ENCODE results near the gene ADRA2B.
"Not testable (repeated sequence)": the region's sequence is repeated elsewhere in the genome, so short reads cannot be mapped to it uniquely, and the experiment has no call there.

Gene ADRA2B

GRCh38 chr2:96143848-96144480 is 27.6 kb upstream of the ADRA2B start:
- DNase-seq (ENCODE audit: insufficient read length, low spot score): no peak
- FAIRE-seq: no peak
- TF ChIP-seq, protein P1, sequence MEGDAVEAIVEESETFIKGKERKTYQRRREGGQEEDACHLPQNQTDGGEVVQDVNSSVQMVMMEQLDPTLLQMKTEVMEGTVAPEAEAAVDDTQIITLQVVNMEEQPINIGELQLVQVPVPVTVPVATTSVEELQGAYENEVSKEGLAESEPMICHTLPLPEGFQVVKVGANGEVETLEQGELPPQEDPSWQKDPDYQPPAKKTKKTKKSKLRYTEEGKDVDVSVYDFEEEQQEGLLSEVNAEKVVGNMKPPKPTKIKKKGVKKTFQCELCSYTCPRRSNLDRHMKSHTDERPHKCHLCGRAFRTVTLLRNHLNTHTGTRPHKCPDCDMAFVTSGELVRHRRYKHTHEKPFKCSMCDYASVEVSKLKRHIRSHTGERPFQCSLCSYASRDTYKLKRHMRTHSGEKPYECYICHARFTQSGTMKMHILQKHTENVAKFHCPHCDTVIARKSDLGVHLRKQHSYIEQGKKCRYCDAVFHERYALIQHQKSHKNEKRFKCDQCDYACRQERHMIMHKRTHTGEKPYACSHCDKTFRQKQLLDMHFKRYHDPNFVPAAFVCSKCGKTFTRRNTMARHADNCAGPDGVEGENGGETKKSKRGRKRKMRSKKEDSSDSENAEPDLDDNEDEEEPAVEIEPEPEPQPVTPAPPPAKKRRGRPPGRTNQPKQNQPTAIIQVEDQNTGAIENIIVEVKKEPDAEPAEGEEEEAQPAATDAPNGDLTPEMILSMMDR (IDR thresholded peaks at IDR 0.05; ENCODE audit: insufficient read depth, missing control alignments): no peak

- DNase-seq (ENCODE audit: insufficient read length, low spot score) (no peak), FAIRE-seq (no peak)
- TF ChIP-seq, protein P1 (IDR thresholded peaks at IDR 0.05; ENCODE audit: insufficient read depth, missing control alignments): no peak
These were observed 27.0 kb upstream of the ADRA2B start for GRCh38 chr2:96143231-96143847.

- DNase-seq (ENCODE audit: insufficient read length, low spot score): no peak
- TF ChIP-seq, protein P1 (IDR thresholded peaks at IDR 0.05; ENCODE audit: insufficient read depth, missing control alignments): no peak
- no peak for FAIRE-seq
These were observed 26.1 kb upstream of the ADRA2B start for GRCh38 chr2:96142217-96143113.

DNA sequence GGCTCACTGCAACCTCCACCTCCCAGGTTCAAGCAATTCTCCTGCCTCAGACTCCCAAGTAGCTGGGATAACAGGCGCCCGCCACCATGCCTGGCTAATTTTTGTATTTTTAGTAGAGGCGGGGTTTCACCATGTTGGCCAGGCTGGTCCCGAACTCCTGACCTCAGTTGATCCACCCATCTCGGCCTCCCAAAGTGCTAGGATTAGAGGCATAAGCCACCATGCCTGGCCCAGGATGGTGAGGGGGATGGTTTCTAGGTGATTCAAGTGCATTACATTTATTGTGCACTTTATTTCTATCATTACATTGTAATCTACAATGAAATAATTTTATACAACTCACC is 25.2 kb upstream of the ADRA2B start:
- DNase-seq (ENCODE audit: insufficient read length, low spot score); FAIRE-seq: not testable (repeated sequence)

GRCh38 chr2:96140941-96141623 is 24.7 kb upstream of the ADRA2B start:
- no peak for FAIRE-seq
- no peak for DNase-seq (ENCODE audit: insufficient read length, low spot score)
- TF ChIP-seq, protein P1 (IDR thresholded peaks at IDR 0.05; ENCODE audit: insufficient read depth, missing control alignments): no peak

DNA sequence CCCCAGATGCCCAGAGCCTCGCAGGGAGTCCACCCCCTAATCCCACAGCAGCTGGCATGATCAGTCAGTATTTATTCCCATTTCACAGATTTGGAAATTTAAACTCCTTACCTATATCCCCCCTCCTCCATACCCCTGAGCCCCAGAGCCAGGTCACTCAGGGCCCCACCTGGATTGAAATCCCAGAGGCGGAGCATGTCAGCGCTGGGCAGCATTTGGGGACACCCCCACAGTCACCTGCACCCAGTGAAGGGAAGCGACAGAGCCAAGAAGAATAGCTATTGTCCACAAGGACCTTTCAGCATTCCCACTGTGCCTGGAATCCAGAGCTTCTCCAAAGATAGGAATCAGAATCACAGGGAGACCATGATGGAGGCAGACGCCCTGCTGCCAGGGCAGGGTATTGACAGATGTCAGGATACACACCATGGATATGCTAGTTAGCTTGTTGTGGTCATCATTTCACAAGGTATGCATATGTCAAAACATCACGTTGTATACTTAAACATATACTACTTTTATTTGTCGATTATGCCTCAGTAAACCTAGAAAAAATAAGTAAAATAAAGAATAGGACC is 22.9 kb upstream of the ADRA2B start:
- no peak for FAIRE-seq

More for the DNA sequence above, 22.9 kb upstream of the ADRA2B start:
- no peak for DNase-seq (ENCODE audit: insufficient read length, low spot score)
- TF ChIP-seq, protein P1 (IDR thresholded peaks at IDR 0.05; ENCODE audit: insufficient read depth, missing control alignments): no peak
